Measurements from ENCODE around the gene SEZ6. TPM values are rescaled to one million over a fixed set of nuclear protein-coding genes. Genes with fewer than 3 reads are reported as not detected.
"Not testable (repeated sequence)": the region's sequence is repeated elsewhere in the genome, so short reads cannot be mapped to it uniquely, and the experiment has no call there.

SEZ6 gene
- total RNA-seq, 4 donors from 2014 or later = not detected

DNA sequence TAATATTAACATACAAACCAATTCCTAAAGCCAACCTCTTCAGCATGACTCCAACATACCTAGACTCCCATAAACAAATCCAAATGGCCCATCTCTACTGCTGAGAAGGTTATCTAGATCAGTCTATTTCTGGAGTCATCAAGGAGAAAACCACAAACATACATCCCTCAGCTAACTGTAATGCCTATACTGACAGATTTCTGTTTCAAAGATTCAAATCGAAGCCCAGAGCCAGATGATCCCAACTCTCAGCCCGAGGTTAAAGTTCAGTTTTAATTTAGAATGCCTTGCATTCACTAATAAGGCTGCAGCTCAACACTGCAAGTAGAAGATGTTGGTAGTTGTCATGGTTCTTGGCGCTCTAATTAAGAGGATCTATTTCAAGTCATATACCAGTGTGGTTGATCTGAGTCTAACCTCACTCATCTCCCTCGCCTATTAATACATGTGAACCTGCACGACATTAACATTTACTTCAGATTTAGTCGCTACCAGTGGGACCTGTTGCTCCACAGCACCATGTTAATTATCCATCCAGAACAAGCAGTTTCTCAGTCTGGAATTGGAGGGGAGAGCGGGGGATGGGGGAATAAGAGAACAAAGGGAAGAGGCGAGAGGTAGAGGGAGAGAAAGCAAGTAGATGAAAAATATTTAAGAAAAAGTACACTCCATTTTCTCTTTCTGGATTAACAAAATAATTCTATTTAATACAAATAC, 69.9 kb downstream of the SEZ6 start:
- Histone ChIP-seq H3K4me1 (peaks cover 27 to 33% of the 10 kb centered on the region in 2 donors), H3K4me3 (replicated peaks in 1 of 3) (no peak overlapping the region), H3K27me3 (no peaks in the 10 kb centered on the region), H3K9me3 (no peaks in the 10 kb centered on the region), H3K36me3 (no peaks in the 10 kb centered on the region), H3K27ac (no peak overlapping the region)
- TF ChIP-seq POLR2A (IDR thresholded peaks at IDR 0.05) (no peak), CTCF (IDR thresholded peaks at IDR 0.05) (no peak)
- no peak for DNase-seq
- intact Hi-C loops (cut with DNase I) = no loop called here
- WGBS, 2 donors = 93 to 94% methylated on average over 8 of the region's 8 CpGs

DNA sequence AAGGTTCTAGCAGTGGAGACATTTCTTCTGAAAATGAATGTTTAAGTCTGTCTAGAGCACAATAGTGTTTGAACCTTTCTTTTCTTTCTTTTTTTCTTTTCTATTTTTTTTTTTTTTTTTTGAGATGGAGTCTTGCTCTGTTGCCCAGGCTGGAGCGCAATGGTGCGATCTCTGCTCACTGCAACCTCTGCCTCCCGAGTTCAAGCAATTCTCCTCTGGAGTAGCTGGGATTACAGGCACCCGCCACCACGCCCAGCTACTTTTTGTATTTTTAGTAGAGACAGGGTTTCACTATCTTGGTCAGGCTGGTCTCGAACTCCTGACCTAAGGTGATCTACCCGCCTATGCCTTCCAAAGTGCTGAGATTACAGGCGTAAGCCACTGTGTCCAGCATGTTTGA, 71.3 kb downstream of the SEZ6 start:
- not testable (repeated sequence) for H3K27ac ChIP-seq

GRCh38 chr17:28929787-28930186, 76.0 kb downstream of the SEZ6 start:
- peaks cover 12 to 26% of the 10 kb centered on the region in 2 donors for H3K4me1 ChIP-seq

More for the DNA sequence above, 71.3 kb downstream of the SEZ6 start:
- H3K4me1 ChIP-seq = peaks cover 24 to 33% of the 10 kb centered on the region in 2 donors
- DNase-seq; H3K4me3 ChIP-seq (replicated peaks in 1 of 3); H3K27me3 ChIP-seq; H3K9me3 ChIP-seq; intact Hi-C loops (cut with DNase I); H3K36me3 ChIP-seq: not testable (repeated sequence)
- WGBS, 2 donors = 99% methylated on average over 8 of the region's 8 CpGs

DNA sequence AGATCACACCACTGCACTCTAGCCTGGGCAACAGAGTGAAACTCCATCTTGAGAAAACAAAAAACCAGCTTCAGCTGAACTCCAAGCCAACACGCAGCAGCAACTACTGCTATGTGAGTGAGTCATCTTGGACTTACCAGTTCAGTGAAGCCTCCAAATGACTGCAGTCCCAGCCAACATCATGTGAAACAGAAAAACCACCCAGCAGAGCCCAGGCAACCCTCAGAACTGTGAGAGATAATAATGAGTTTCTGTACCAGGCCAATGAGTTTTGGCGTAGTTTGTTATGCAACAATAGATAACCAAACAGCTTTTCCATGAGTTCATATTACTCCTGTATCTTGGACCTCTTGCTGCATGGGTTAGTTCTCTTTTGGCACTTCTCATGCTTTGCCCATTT, 77.8 kb downstream of the SEZ6 start:
- no peak overlapping the region for H3K27ac ChIP-seq
- peaks cover 9 to 10% of the 10 kb centered on the region in 2 donors for H3K36me3 ChIP-seq
- TF ChIP-seq POLR2A (IDR thresholded peaks at IDR 0.05) (no peak), CTCF (IDR thresholded peaks at IDR 0.05) (no peak)
- no peak overlapping the region for H3K4me3 ChIP-seq (replicated peaks in 1 of 3)
- no peaks in the 10 kb centered on the region for H3K9me3 ChIP-seq
- DNase-seq = no peak
- WGBS, 2 donors = 89 to 100% methylated on average over 2 of the region's 2 CpGs
- no peaks in the 10 kb centered on the region for H3K27me3 ChIP-seq
- intact Hi-C loops (cut with DNase I) = no loop called here
- H3K4me1 ChIP-seq = peaks cover 12 to 26% of the 10 kb centered on the region in 2 donors

More at GRCh38 chr17:28929787-28930186, 76.0 kb downstream of the SEZ6 start:
- Histone ChIP-seq H3K4me3 (replicated peaks in 1 of 3) (no peak overlapping the region), H3K27me3 (no peaks in the 10 kb centered on the region), H3K36me3 (no peaks in the 10 kb centered on the region), H3K9me3 (no peaks in the 10 kb centered on the region), H3K27ac (no peak overlapping the region)
- DNase-seq = no peak
- intact Hi-C loops (cut with DNase I) = no loop called here
- WGBS, 2 donors = 91 to 99% methylated on average over 2 of the region's 2 CpGs
- TF ChIP-seq CTCF (IDR thresholded peaks at IDR 0.05) (no peak), POLR2A (IDR thresholded peaks at IDR 0.05) (no peak)

GRCh38 chr17:28926786-28927185, 79.0 kb downstream of the SEZ6 start:
- no peaks in the 10 kb centered on the region for H3K9me3 ChIP-seq
- H3K36me3 ChIP-seq = peaks cover 16 to 17% of the 10 kb centered on the region in 2 donors
- no peak for DNase-seq
- intact Hi-C loops (cut with DNase I) = no loop called here
- H3K27me3 ChIP-seq = no peaks in the 10 kb centered on the region
- H3K27ac ChIP-seq = peak overlapping the region in 1 of 3 donors; percentile 9
- H3K4me3 ChIP-seq (replicated peaks in 1 of 3) = no peak overlapping the region
- 89 to 94% methylated on average over 4 of the region's 4 CpGs for WGBS, 2 donors
- TF ChIP-seq POLR2A (IDR thresholded peaks at IDR 0.05) (no peak), CTCF (IDR thresholded peaks at IDR 0.05) (no peak)
- H3K4me1 ChIP-seq = peaks cover 12 to 26% of the 10 kb centered on the region in 2 donors
